K562 (cell line): Measurements from ENCODE around the gene ERBB3. TPM values are rescaled to one million over a fixed set of nuclear protein-coding genes. Genes with fewer than 3 reads are reported as not detected.

Experiments used
- ATAC-seq: fragments of 200-7000 bp; cut with Tn5 transposase; 3 replicates; pipeline ENCODE4 v1.9.1; 2020; ENCODE audit warnings: moderate library complexity
- BruUV-seq: library from RNA; stranded (reverse); fragments of 400-500 nt; replicated peaks from 2 replicates; lab custom pipeline; 2021; lab: Mats Ljungman, UMichigan
- CTCF ChIA-PET: fragments of 300-600 bp; formaldehyde crosslinking; extraction: SDS; loops from one replicate; lab custom pipeline; 2021; ENCODE audit warnings: low intra/inter-chr PET ratio; lab: Yijun Ruan, JAX
- POLR2A ChIA-PET: fragments of 300-600, 350-650 bp; sonication (Branson Sonifier 250); formaldehyde crosslinking; extraction: SDS; loops from one replicate; lab custom pipeline; 2021; ENCODE audit warnings: antibody characterized with exemption, inconsistent platforms; lab: Yijun Ruan, JAX
- DNase-seq, 4 experiments: peaks; one replicate each; pipeline versions ENCODE4 v3.0.0 to v3.0.0-alpha.2; 2011 to 2018; ENCODE audit warnings: low spot score in 3 of 4, mixed read lengths in 3 of 4; ENCODE audit errors: extremely low read depth in 1 of 4
- FAIRE-seq: peaks from 2 replicates; lab custom pipeline; 2011; peaks lifted over from hg19 to GRCh38; lab: Jason Lieb, UNC
- H2AFZ ChIP-seq: 2 replicates; pipeline ENCODE4 v1.6.0; 2011; ENCODE audit warnings: low read depth, low read length, control low read depth, inconsistent platforms
- H3K27ac ChIP-seq: fragments of 200-600 bp; 3 replicates; pipeline ENCODE4 v1.8.0; 2011; ENCODE audit warnings: low read depth, mild to moderate bottlenecking, control low read depth, inconsistent platforms, low read length, moderate library complexity, mixed read lengths; ENCODE audit errors: extremely low read depth
- H3K27me3 ChIP-seq, 2 experiments: fragments of 300-600 bp in 1 of 2; 2 replicates in 1 of 2; 3 replicates in 1 of 2; pipeline versions ENCODE4 v1.6.0 to v1.8.0; 2011; ENCODE audit warnings: inconsistent platforms in 2 of 2, low read length in 2 of 2, mild to moderate bottlenecking in 1 of 2, mixed read lengths in 1 of 2, moderate library complexity in 1 of 2; ENCODE audit not compliant: control insufficient read depth in 2 of 2, insufficient read depth in 2 of 2
- H3K36me3 ChIP-seq: fragments of 300-600 bp; 3 replicates; pipeline ENCODE4 v1.8.0; 2011; ENCODE audit warnings: mild to moderate bottlenecking, low read length, inconsistent platforms; ENCODE audit not compliant: control insufficient read depth, insufficient read depth
- H3K4me1 ChIP-seq, 2 experiments: fragments of 200-600 bp in 1 of 2; replicated peaks in 1 of 2; 2 replicates in 1 of 2; 3 replicates in 1 of 2; pipeline versions ENCODE4 v1.5.1 to v1.8.0; 2011; ENCODE audit warnings: inconsistent platforms in 2 of 2, low read length in 2 of 2, mild to moderate bottlenecking in 1 of 2, mixed read lengths in 1 of 2, moderate library complexity in 1 of 2; ENCODE audit not compliant: control insufficient read depth in 2 of 2, insufficient read depth in 2 of 2
- H3K4me2 ChIP-seq: 2 replicates; pipeline ENCODE4 v1.6.1; 2011; ENCODE audit warnings: low read length, control low read depth, inconsistent platforms, mixed read lengths; ENCODE audit not compliant: insufficient read depth
- H3K4me3 ChIP-seq: fragments of 200-600 bp; sonication (generic), shearing (Covaris generic); 2 replicates; pipeline ENCODE4 v1.5.1; 2016; ENCODE audit warnings: control low read depth, inconsistent platforms
- H3K79me2 ChIP-seq: fragments of 200-600 bp; 3 replicates; pipeline ENCODE4 v1.8.0; 2011; ENCODE audit warnings: low read length, inconsistent platforms; ENCODE audit not compliant: control insufficient read depth, insufficient read depth
- H3K9ac ChIP-seq, 2 experiments: 2 replicates each; pipeline versions ENCODE4 v1.6.0 to v1.6.1; 2011; ENCODE audit warnings: low read depth in 2 of 2, low read length in 2 of 2, control low read depth in 1 of 2, inconsistent platforms in 1 of 2, mild to moderate bottlenecking in 1 of 2, mixed read lengths in 1 of 2; ENCODE audit not compliant: insufficient read depth in 1 of 2
- H3K9me1 ChIP-seq: one replicate; pipeline ENCODE4 v1.6.0; 2011; ENCODE audit warnings: inconsistent platforms, mild to moderate bottlenecking, low read length, moderate library complexity; ENCODE audit not compliant: control insufficient read depth, insufficient read depth
- H3K9me3 ChIP-seq: replicated peaks from 2 replicates; pipeline ENCODE4 v1.5.1; 2011; ENCODE audit warnings: low read depth, low read length, inconsistent platforms; ENCODE audit not compliant: control insufficient read depth, insufficient read depth
- H4K20me1 ChIP-seq: replicated peaks from 2 replicates; pipeline ENCODE4 v1.6.1; 2011; ENCODE audit warnings: low read length, inconsistent platforms, mixed read lengths; ENCODE audit not compliant: control insufficient read depth, insufficient read depth
- GABPB2 ChIP-seq: fragments of 250-450 bp; sonication (Bioruptor Pico); conservative IDR thresholded peaks from 2 replicates; pipeline ENCODE4 v1.5.1; 2021; ENCODE audit warnings: mild to moderate bottlenecking
- MBD1 ChIP-seq: fragments of 250-450 bp; sonication (Bioruptor Pico); IDR thresholded peaks from 2 replicates; pipeline ENCODE4 v1.8.0; 2022; ENCODE audit warnings: inconsistent platforms
- NR2C1 ChIP-seq, 2 experiments: fragments of 450-650 bp; IDR thresholded peaks; 2 replicates each; pipeline ENCODE4 v1.6.1; 2017; ENCODE audit warnings: mild to moderate bottlenecking in 2 of 2, antibody characterized with exemption in 1 of 2, inconsistent platforms in 1 of 2, missing compliant biosample characterization in 1 of 2, missing genetic modification characterization in 1 of 2
- NR2C2 ChIP-seq, 2 experiments: fragments of 200-800 bp in 1 of 2; sonication (Bioruptor generic) in 1 of 2; sonication (generic) in 1 of 2; formaldehyde crosslinking in 1 of 2; IDR thresholded peaks; 2 replicates each; pipeline versions ENCODE4 v1.6.1 to v1.8.0; 2016 to 2022; ENCODE audit warnings: mild to moderate bottlenecking in 1 of 2, missing compliant biosample characterization in 1 of 2, missing genetic modification characterization in 1 of 2, missing genetic modification reagents in 1 of 2
- TRIM25 ChIP-seq: fragments of 450-650 bp; IDR thresholded peaks from 2 replicates; pipeline ENCODE4 v1.7.0; 2016; ENCODE audit warnings: borderline replicate concordance
- WGBS: fragments of 100-300 bp; shearing (Covaris generic); methylation state at CpG from one replicate; pipeline ENCODE4 v1.1.6; 2016; ENCODE audit warnings: low coverage, mixed read lengths; ENCODE audit not compliant: insufficient coverage; ENCODE audit errors: missing lambda C conversion rate; 5-methylcytosine and 5-hydroxymethylcytosine counted together
- in situ Hi-C: fragments of 300-500 bp; cut with MboI; formaldehyde crosslinking; loops from 4 replicates; pipeline ENCODE4 v1.15.0; 2018; ENCODE audit warnings: inconsistent platforms, mixed read lengths
- intact Hi-C: fragments of 100-400 bp; cut with micrococcal nuclease; formaldehyde crosslinking; loops from 2 replicates; pipeline ENCODE4 v1.14.2; 2022
- polyA plus RNA-seq, 8 experiments: library from polyadenylated mRNA; depleted of rRNA in 4 of 8; stranded (reverse) in 5 of 8; unstranded in 3 of 8; fragments of >200 nt; fragmentation: Nextera tagmentation in 2 of 8; fragmentation: Illumina TruSeq in 1 of 8; extraction: Ambion mirVana in 2 of 8; extraction: Trizol in 1 of 8; gene quantifications; 2 replicates each; pipeline versions ENCODE4 v1.2.1 to v1.2.3, GENCODE V29; 2011 to 2014; ENCODE audit warnings: inconsistent platforms in 1 of 8, missing spikeins in 1 of 8
- total RNA-seq, 7 experiments: library from RNA; depleted of rRNA in 6 of 7; stranded (reverse); fragments of >200 nt in 6 of 7; fragmentation: Illumina TruSeq in 2 of 7; extraction: Trizol in 2 of 7; gene quantifications; 2 replicates each; pipeline versions ENCODE4 v1.2.1 to v1.2.3, GENCODE V29; 2011 to 2021; ENCODE audit warnings: low replicate concordance in 1 of 7

The ERBB3 gene
- total and polyA plus RNA-seq, 9 of the 15 experiments (the other 6 are each of a cell fraction or from before 2014, with no cell fraction given) = 1.5 to 5.4 (median 3.8) TPM

- H3K79me2 ChIP-seq = peaks cover 5% of the 10 kb centered on the region
- H3K9me1 ChIP-seq = no peaks in the 10 kb centered on the region
- no peaks in the 10 kb centered on the region for H4K20me1 ChIP-seq
- TF ChIP-seq TRIM25 = no peak
- H3K9ac ChIP-seq = peak overlapping the region in 1 of 2 experiments; percentile 61; a peak in 1 of 4 replicates
- in situ Hi-C loops (no loop called here), intact Hi-C loops (no loop called here)
- ChIA-PET POLR2A (no interaction called here), CTCF (no interaction called here)
- no TSS peak for BruUV-seq
- no peak overlapping the region for H3K4me3 ChIP-seq
- no peak overlapping the region for H3K4me2 ChIP-seq
- FAIRE-seq (no peak), ATAC-seq (no peak), DNase-seq (no peak)
- WGBS = 15% methylated on average over 2 of the region's 2 CpGs
- H2AFZ ChIP-seq = no peak overlapping the region
- H3K4me1 ChIP-seq = peaks cover 9 to 11% of the 10 kb centered on the region in 2 experiments; a peak in 4 of 5 replicates
- H3K9me3 ChIP-seq = no peaks in the 10 kb centered on the region
- peaks cover 58% of the 10 kb centered on the region for H3K36me3 ChIP-seq
- H3K27ac ChIP-seq = no peak overlapping the region
- H3K27me3 ChIP-seq = no peaks in the 10 kb centered on the region
Observed at GRCh38 chr12:56037161-56037560, 42.8 kb upstream of the ERBB3 start.

- no TSS peak for BruUV-seq
- H3K4me1 ChIP-seq = peaks cover 9 to 13% of the 10 kb centered on the region in 2 experiments; a peak in 4 of 5 replicates
- no peak overlapping the region for H2AFZ ChIP-seq
- no peak overlapping the region for H3K4me3 ChIP-seq
- ChIA-PET CTCF (interaction anchor here (0.6 kb wide), 1 partner anchor 1196 kb away, joined by 6 read pairs; no protein-coding TSS in a partner anchor), POLR2A (interaction anchor here (0.6 to 1.9 kb wide), 3 partner anchors 9 to 45 kb away, joined by 3 to 6 read pairs (median 3); no protein-coding TSS in a partner anchor)
- no peaks in the 10 kb centered on the region for H3K9me3 ChIP-seq
- H3K79me2 ChIP-seq = peaks cover 15% of the 10 kb centered on the region
- FAIRE-seq (no peak), ATAC-seq (no peak), DNase-seq (no peak)
- peaks cover 55% of the 10 kb centered on the region for H3K36me3 ChIP-seq
- H3K9me1 ChIP-seq = no peaks in the 10 kb centered on the region
- H3K27ac ChIP-seq = no peak overlapping the region
- H3K27me3 ChIP-seq = no peaks in the 10 kb centered on the region
- no peak overlapping the region for H3K9ac ChIP-seq
- in situ Hi-C loops = no loop called here
- no peak overlapping the region for H3K4me2 ChIP-seq
- WGBS = 49% methylated on average over 2 of the region's 2 CpGs
- H4K20me1 ChIP-seq = no peaks in the 10 kb centered on the region; the same call in 1 of the 2 replicates
- intact Hi-C loops = no loop called here
- TF ChIP-seq NR2C1 (IDR thresholded peaks at IDR 0.05) (peak; percentile 88), NR2C1 (tag; IDR thresholded peaks at IDR 0.05) (peak; percentile 70), NR2C2 (CRISPR knock-in tag; IDR thresholded peaks at IDR 0.05) (no peak), NR2C2 (tag; IDR thresholded peaks at IDR 0.05) (peak; percentile 50; the same call in 1 of the 2 replicates), MBD1 (CRISPR knock-in tag) (no peak), GABPB2 (no peak)
- TF ChIP-seq, all 486 proteins: peak for 2
Observed at GRCh38 chr12:56038022-56038655, 41.8 kb upstream of the ERBB3 start.
